HepG2 (cell line): ENCODE results near the gene ACOT8. TPM values are rescaled to one million over a fixed set of nuclear protein-coding genes. Genes with fewer than 3 reads are reported as not detected.

Experiments used
- ADNP ChIP-seq: sonication (generic); formaldehyde crosslinking; IDR thresholded peaks from 2 replicates; pipeline ENCODE4 v1.4.0; 2020; ENCODE audit warnings: missing genetic modification reagents
- FOXJ3 ChIP-seq: sonication (generic); formaldehyde crosslinking; IDR thresholded peaks from 2 replicates; pipeline ENCODE4 v1.4.0; 2020; ENCODE audit warnings: missing genetic modification reagents, mild to moderate bottlenecking, borderline replicate concordance
- HNRNPH1 ChIP-seq: fragments of 200-400 bp; formaldehyde crosslinking; optimal IDR thresholded peaks from 2 replicates; pipeline ENCODE3; 2017; ENCODE audit warnings: mild to moderate bottlenecking, low read depth, low read length
- HNRNPK ChIP-seq: fragments of 200-400 bp; formaldehyde crosslinking; IDR thresholded peaks from 2 replicates; pipeline ENCODE4 v1.6.1; 2018; ENCODE audit warnings: low read length, low read depth, moderate library complexity, mild to moderate bottlenecking; ENCODE audit not compliant: poor library complexity, severe bottlenecking
- NFKB2 ChIP-seq: sonication (generic); formaldehyde crosslinking; IDR thresholded peaks from 2 replicates; pipeline ENCODE4 v1.4.0; 2020; ENCODE audit warnings: missing genetic modification reagents, borderline replicate concordance
- SMYD3 ChIP-seq: sonication (generic); formaldehyde crosslinking; IDR thresholded peaks from 2 replicates; pipeline ENCODE4 v1.8.1; 2023; ENCODE audit warnings: mild to moderate bottlenecking, missing genetic modification reagents
- TEAD2 ChIP-seq: sonication (generic); formaldehyde crosslinking; IDR thresholded peaks from 2 replicates; pipeline ENCODE4 v1.9.0; 2021; ENCODE audit warnings: missing genetic modification reagents
- THYN1 ChIP-seq: sonication (generic); formaldehyde crosslinking; IDR thresholded peaks from 2 replicates; pipeline ENCODE4 v1.8.1; 2023; ENCODE audit warnings: low read depth, mild to moderate bottlenecking, moderate library complexity, missing genetic modification reagents, borderline replicate concordance
- ZBTB1 ChIP-seq: sonication (generic); formaldehyde crosslinking; IDR thresholded peaks from 2 replicates; pipeline ENCODE4 v1.4.0; 2020; ENCODE audit warnings: missing genetic modification reagents, borderline replicate concordance
- ZNF160 ChIP-seq: sonication (generic); formaldehyde crosslinking; IDR thresholded peaks from 2 replicates; pipeline ENCODE4 v1.8.0; 2022; ENCODE audit warnings: mild to moderate bottlenecking, inconsistent platforms, missing genetic modification reagents
- ZNF296 ChIP-seq: sonication (generic); formaldehyde crosslinking; conservative IDR thresholded peaks from 2 replicates; pipeline ENCODE4 v1.5.0; 2020; ENCODE audit warnings: mild to moderate bottlenecking, missing genetic modification reagents
- ZNF446 ChIP-seq: sonication (generic); formaldehyde crosslinking; IDR thresholded peaks from 2 replicates; pipeline ENCODE4 v1.5.0; 2020; ENCODE audit warnings: mild to moderate bottlenecking, missing genetic modification reagents
- ZNF567 ChIP-seq: sonication (generic); formaldehyde crosslinking; IDR thresholded peaks from 2 replicates; pipeline ENCODE4 v1.8.1; 2023; ENCODE audit warnings: mild to moderate bottlenecking, missing genetic modification reagents, borderline replicate concordance
- ZNF781 ChIP-seq: sonication (generic); formaldehyde crosslinking; IDR thresholded peaks from 2 replicates; pipeline ENCODE4 v1.5.1; 2020; ENCODE audit warnings: borderline replicate concordance, mild to moderate bottlenecking, missing genetic modification reagents; ENCODE audit errors: not compliant biosample characterization
- ZSCAN29 ChIP-seq: sonication (generic); formaldehyde crosslinking; conservative IDR thresholded peaks from 2 replicates; pipeline ENCODE4 v1.4.0; 2020; ENCODE audit warnings: mild to moderate bottlenecking, missing genetic modification reagents
- polyA plus RNA-seq, 8 experiments: library from polyadenylated mRNA; depleted of rRNA in 3 of 8; stranded (reverse) in 7 of 8; unstranded in 1 of 8; fragments of >200 nt; fragmentation: Illumina TruSeq in 4 of 8; extraction: Trizol in 4 of 8; gene quantifications; 2 replicates each; pipeline versions ENCODE4 v1.2.1 to v1.2.3, GENCODE V29; 2011 to 2016; ENCODE audit warnings: low read depth in 4 of 8, missing spikeins in 1 of 8, mixed read lengths in 1 of 8; ENCODE audit not compliant: insufficient read depth in 1 of 8
- total RNA-seq, 5 experiments: library from RNA; depleted of rRNA; stranded (reverse); fragments of >200 nt; fragmentation: Illumina TruSeq; extraction: Trizol; gene quantifications; 2 replicates each; pipeline ENCODE4 v1.2.3, GENCODE V29; 2016; ENCODE audit warnings: low read depth in 1 of 5
- TF ChIP-seq, protein P1 (sequence below): IDR thresholded peaks from 2 replicates; pipeline ENCODE4 v1.6.1; 2016; ENCODE audit warnings: low read depth
- TF ChIP-seq, protein P2 (sequence below), 2 experiments: sonication (generic) in 1 of 2; formaldehyde crosslinking in 1 of 2; IDR thresholded peaks; 2 replicates each; pipeline versions ENCODE4 v1.5.1 to v1.6.1; 2011 to 2020; ENCODE audit warnings: borderline replicate concordance in 1 of 2, low read depth in 1 of 2, low read length in 1 of 2, mild to moderate bottlenecking in 1 of 2, missing genetic modification reagents in 1 of 2, moderate library complexity in 1 of 2
- TF ChIP-seq, protein P3 (sequence below): sonication (generic); formaldehyde crosslinking; IDR thresholded peaks from 2 replicates; pipeline ENCODE4 v1.5.0; 2020; ENCODE audit warnings: mild to moderate bottlenecking, missing genetic modification reagents
- TF ChIP-seq, protein P4 (sequence below): sonication (generic); formaldehyde crosslinking; IDR thresholded peaks from 2 replicates; pipeline ENCODE4 v1.5.0; 2020; ENCODE audit warnings: mild to moderate bottlenecking, missing genetic modification reagents, moderate library complexity

The ACOT8 gene
- total and polyA plus RNA-seq, 2 of the 13 experiments (the other 11 are each of a cell fraction or from before 2014, with no cell fraction given) = 31.4 to 45.5 TPM

DNA sequence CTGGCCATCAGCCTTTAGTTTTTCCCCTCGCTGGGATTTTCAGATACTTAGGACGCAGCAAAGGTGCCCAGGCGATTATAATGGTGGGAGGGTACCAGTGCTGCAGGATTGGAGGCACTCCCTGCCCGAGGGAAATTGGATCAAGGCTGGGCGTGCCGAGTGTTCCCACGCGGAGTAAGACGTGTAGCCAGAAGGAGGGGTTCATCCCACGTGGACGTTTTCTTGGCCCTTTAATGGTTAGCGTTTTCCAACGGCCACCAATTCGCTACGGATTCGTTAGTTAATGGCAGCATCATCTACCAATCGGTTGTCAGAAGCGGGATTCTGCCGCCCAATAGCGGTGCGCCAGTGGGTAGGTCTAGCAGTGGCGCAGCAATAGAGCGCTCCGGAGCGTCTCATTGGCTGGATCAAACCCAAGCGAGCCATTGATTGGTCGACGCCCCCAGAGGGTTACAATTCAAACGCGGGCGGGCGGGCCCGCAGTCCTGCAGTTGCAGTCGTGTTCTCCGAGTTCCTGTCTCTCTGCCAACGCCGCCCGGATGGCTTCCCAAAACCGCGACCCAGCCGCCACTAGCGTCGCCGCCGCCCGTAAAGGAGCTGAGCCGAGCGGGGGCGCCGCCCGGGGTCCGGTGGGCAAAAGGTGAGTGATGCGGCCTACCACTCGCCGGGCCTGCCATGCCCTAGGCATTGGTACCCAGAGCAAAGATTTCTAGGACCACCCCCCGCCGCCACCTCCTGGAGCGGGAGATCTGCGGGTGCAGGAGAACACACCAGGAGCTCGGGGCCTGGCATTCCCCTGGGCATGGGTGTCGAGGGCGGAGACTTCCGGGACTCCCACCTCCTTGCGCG is 44.8 kb downstream of the ACOT8 start, which contains the start of gene UBE2C (continued):
- TF ChIP-seq, protein P1, sequence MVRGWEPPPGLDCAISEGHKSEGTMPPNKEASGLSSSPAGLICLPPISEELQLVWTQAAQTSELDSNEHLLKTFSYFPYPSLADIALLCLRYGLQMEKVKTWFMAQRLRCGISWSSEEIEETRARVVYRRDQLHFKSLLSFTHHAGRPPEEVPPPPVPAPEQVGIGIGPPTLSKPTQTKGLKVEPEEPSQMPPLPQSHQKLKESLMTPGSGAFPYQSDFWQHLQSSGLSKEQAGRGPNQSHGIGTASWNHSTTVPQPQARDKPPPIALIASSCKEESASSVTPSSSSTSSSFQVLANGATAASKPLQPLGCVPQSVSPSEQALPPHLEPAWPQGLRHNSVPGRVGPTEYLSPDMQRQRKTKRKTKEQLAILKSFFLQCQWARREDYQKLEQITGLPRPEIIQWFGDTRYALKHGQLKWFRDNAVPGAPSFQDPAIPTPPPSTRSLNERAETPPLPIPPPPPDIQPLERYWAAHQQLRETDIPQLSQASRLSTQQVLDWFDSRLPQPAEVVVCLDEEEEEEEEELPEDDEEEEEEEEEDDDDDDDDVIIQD (CRISPR knock-in tag) = peak; percentile 80; the same call in 1 of the 2 replicates
- peak; percentile 49; the same call in 1 of the 2 replicates for TF ChIP-seq ZNF567 (CRISPR knock-in tag)
- TF ChIP-seq ZNF781 (CRISPR knock-in tag) = no peak
- TF ChIP-seq HNRNPK = no peak
- TF ChIP-seq, protein P2, sequence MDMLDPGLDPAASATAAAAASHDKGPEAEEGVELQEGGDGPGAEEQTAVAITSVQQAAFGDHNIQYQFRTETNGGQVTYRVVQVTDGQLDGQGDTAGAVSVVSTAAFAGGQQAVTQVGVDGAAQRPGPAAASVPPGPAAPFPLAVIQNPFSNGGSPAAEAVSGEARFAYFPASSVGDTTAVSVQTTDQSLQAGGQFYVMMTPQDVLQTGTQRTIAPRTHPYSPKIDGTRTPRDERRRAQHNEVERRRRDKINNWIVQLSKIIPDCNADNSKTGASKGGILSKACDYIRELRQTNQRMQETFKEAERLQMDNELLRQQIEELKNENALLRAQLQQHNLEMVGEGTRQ (IDR thresholded peaks at IDR 0.05; ENCODE audit: low read depth, low read length) = 0 out of 2 replicates have a peak, but pooled peaks have one; percentile 29
- TF ChIP-seq, protein P2 (CRISPR knock-in tag; IDR thresholded peaks at IDR 0.05; ENCODE audit: borderline replicate concordance) = peak; percentile 64; the same call in 1 of the 2 replicates
- TF ChIP-seq NFKB2 (CRISPR knock-in tag) = peak; percentile 48; the same call in 1 of the 2 replicates
- TF ChIP-seq, protein P3, sequence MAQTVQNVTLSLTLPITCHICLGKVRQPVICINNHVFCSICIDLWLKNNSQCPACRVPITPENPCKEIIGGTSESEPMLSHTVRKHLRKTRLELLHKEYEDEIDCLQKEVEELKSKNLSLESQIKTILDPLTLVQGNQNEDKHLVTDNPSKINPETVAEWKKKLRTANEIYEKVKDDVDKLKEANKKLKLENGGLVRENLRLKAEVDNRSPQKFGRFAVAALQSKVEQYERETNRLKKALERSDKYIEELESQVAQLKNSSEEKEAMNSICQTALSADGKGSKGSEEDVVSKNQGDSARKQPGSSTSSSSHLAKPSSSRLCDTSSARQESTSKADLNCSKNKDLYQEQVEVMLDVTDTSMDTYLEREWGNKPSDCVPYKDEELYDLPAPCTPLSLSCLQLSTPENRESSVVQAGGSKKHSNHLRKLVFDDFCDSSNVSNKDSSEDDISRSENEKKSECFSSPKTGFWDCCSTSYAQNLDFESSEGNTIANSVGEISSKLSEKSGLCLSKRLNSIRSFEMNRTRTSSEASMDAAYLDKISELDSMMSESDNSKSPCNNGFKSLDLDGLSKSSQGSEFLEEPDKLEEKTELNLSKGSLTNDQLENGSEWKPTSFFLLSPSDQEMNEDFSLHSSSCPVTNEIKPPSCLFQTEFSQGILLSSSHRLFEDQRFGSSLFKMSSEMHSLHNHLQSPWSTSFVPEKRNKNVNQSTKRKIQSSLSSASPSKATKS (CRISPR knock-in tag) = no peak
- peak; percentile 81 for TF ChIP-seq ZNF160 (CRISPR knock-in tag)
- TF ChIP-seq THYN1 (CRISPR knock-in tag) = no peak
- TF ChIP-seq SMYD3 (CRISPR knock-in tag) = peak; percentile 98
- TF ChIP-seq HNRNPH1 = no peak
- TF ChIP-seq ZNF296 (CRISPR knock-in tag) = no peak
- no peak for TF ChIP-seq TEAD2 (CRISPR knock-in tag)
- no peak for TF ChIP-seq ZBTB1 (CRISPR knock-in tag)
- no peak for TF ChIP-seq ZNF446 (CRISPR knock-in tag)
- TF ChIP-seq, protein P4, sequence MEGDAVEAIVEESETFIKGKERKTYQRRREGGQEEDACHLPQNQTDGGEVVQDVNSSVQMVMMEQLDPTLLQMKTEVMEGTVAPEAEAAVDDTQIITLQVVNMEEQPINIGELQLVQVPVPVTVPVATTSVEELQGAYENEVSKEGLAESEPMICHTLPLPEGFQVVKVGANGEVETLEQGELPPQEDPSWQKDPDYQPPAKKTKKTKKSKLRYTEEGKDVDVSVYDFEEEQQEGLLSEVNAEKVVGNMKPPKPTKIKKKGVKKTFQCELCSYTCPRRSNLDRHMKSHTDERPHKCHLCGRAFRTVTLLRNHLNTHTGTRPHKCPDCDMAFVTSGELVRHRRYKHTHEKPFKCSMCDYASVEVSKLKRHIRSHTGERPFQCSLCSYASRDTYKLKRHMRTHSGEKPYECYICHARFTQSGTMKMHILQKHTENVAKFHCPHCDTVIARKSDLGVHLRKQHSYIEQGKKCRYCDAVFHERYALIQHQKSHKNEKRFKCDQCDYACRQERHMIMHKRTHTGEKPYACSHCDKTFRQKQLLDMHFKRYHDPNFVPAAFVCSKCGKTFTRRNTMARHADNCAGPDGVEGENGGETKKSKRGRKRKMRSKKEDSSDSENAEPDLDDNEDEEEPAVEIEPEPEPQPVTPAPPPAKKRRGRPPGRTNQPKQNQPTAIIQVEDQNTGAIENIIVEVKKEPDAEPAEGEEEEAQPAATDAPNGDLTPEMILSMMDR = 0 out of 2 replicates have a peak, but pooled peaks have one; percentile 7
- TF ChIP-seq FOXJ3 (CRISPR knock-in tag) = no peak
- TF ChIP-seq ADNP (CRISPR knock-in tag) = no peak
- no peak for TF ChIP-seq ZSCAN29
